GM19099 (cell line): Measurements from ENCODE around the gene KCNH6.
A peak's percentile ranks its signal among the peaks of the same experiment; 100 is the strongest.

Experiments
- POLR2A ChIP-seq: IDR thresholded peaks from 3 replicates; pipeline ENCODE4 v1.6.1; 2011; ENCODE audit warnings: low read depth; ENCODE audit not compliant: insufficient read length; ENCODE audit errors: extremely low read depth

KCNH6 gene

GRCh38 chr17:63549289-63549945, 26.3 kb downstream of the KCNH6 start:
- no peak for TF ChIP-seq POLR2A

GRCh38 chr17:63549946-63550816, 27.0 kb downstream of the KCNH6 start, which contains the start of gene DCAF7:
DCAF7 (plus strand) TSS chr17:63550477; CDS start chr17:63550678, 201 bp downstream.
- peak; percentile 89 for TF ChIP-seq POLR2A

- no peak for TF ChIP-seq POLR2A
Observed at GRCh38 chr17:63550817-63551639, 27.9 kb downstream of the KCNH6 start.

- no peak for TF ChIP-seq POLR2A
Observed at GRCh38 chr17:63552211-63552610, 29.1 kb downstream of the KCNH6 start.

GRCh38 chr17:63555500-63556156, 32.5 kb downstream of the KCNH6 start:
- TF ChIP-seq POLR2A, result no peak

- TF ChIP-seq POLR2A, result no peak
Observed at GRCh38 chr17:63557416-63557815, 34.3 kb downstream of the KCNH6 start.

GRCh38 chr17:63558441-63558840, 35.3 kb downstream of the KCNH6 start:
- TF ChIP-seq POLR2A, result no peak

GRCh38 chr17:63561819-63562218, 38.7 kb downstream of the KCNH6 start:
- TF ChIP-seq POLR2A, result no peak

- no peak for TF ChIP-seq POLR2A
Observed at GRCh38 chr17:63563339-63563738, 40.2 kb downstream of the KCNH6 start.

GRCh38 chr17:63564562-63564961, 41.4 kb downstream of the KCNH6 start:
- no peak for TF ChIP-seq POLR2A

- no peak for TF ChIP-seq POLR2A
Observed at GRCh38 chr17:63567229-63567628, 44.1 kb downstream of the KCNH6 start.

GRCh38 chr17:63568563-63568962, 45.4 kb downstream of the KCNH6 start:
- no peak for TF ChIP-seq POLR2A

- no peak for TF ChIP-seq POLR2A
Observed at GRCh38 chr17:63571632-63572310, 48.6 kb downstream of the KCNH6 start.

GRCh38 chr17:63573634-63574033, 50.5 kb downstream of the KCNH6 start:
- no peak for TF ChIP-seq POLR2A

GRCh38 chr17:63578027-63578768, 55.0 kb downstream of the KCNH6 start:
- TF ChIP-seq POLR2A, result no peak
